Measurements from ENCODE around the gene SPOCK1.
"Not testable (repeated sequence)": the region's sequence is repeated elsewhere in the genome, so short reads cannot be mapped to it uniquely, and the experiment has no call there.

The SPOCK1 gene

DNA sequence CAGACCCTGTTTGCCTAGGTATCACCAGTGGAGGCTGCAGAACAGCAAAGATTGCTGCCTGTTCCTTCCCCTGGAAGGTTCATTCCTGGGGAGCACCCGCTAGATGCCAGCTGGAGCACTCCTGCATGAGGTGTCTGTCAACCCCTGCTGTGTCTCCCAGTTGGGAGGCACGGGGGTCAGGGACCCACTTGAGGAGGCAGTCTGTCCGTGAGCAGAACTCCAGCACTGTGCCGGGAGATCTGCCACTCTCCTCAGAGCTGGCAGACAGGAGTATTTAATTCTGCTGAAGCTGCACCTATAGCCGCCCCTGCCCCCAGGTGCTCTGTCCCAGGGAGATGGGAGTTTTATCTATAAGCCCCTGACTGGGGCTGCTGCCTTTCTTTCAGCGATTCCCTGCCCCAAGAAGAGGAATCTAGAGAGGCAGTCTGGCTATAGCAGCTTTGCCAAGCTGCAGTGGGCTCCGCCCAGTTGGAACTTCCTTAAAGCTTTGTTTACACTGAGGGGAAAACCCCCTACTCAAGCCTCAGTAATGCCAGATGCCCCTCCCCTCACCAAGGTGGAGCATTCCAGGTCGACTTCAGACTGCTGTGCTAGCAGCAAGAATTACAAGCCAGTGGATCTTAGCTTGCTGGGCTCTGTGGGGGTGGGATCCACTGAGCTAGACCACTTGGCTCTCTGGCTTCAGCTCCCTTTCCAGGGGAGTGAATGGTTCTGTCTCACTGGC is 545.6 kb downstream of the SPOCK1 start:
- DNase-seq (ENCODE audit: low read depth in 2 of 2): not testable (repeated sequence)

DNA sequence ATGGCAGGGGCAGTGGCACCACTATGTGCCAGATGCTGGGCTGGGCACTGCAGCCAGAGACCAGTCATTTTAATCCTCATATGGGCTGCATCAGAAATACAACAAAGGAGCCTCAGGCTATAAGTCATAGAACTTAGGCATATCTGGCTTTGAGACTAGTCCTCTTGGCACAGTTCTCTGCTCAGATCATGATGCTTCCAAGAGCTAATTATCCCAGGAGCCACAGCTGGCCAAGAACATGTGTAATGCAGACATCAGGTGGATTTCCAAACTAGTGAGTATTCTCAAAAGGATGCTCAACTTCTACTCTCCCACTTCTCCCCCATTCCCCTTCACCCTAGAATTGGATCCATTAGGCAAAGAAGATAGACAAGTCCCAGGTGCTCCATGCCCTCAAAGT is 571.6 kb downstream of the SPOCK1 start:
- no peak for DNase-seq (ENCODE audit: low read depth in 2 of 2)

DNA sequence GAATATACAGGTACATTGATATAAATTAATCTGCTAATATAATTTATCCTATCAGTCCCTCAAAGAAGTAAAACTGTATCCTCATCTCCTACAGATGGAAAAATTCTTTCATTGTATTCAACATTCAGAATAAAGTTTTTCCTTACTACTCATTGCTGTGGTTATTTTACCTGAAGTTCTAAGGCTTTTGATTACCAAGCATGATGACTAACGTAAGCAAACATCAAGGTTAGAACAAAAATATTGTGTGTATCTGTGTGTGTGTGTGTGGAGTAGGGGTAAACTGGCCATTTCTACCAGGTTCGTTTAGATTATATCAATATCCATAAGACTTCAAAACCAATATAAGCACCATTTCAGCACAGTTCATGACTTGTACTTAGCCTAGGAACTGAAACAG is 573.1 kb downstream of the SPOCK1 start:
- no peak for DNase-seq (ENCODE audit: low read depth in 2 of 2)
